Right cardiac atrium (tissue), 5 donors: ENCODE measurements around the gene MAPK13. TPM values are rescaled to one million over a fixed set of nuclear protein-coding genes. Genes with fewer than 3 reads are reported as not detected.

Source experiments
- ATAC-seq, 2 donors: fragments of 200-7000 bp; cut with Tn5 transposase; one replicate each; pipeline versions ENCODE4 v1.8.0 to v1.9.1; 2020; ENCODE audit warnings: moderate library complexity in 2 of 2, mild to moderate bottlenecking in 1 of 2
- DNase-seq, 3 donors: peaks; one replicate each; pipeline ENCODE4 v3.0.0-alpha.2; 2020
- H3K27ac ChIP-seq: one replicate; pipeline ENCODE4 v1.5.1; 2013; ENCODE audit warnings: mild to moderate bottlenecking, low read length, control low read depth, moderate library complexity
- H3K27me3 ChIP-seq: one replicate; pipeline ENCODE4 v1.6.1; 2013; ENCODE audit not compliant: control insufficient read depth, insufficient read depth
- H3K4me1 ChIP-seq: one replicate; pipeline ENCODE4 v1.6.1; 2013; ENCODE audit warnings: low read length; ENCODE audit not compliant: control insufficient read depth, insufficient read depth
- H3K4me3 ChIP-seq: one replicate; pipeline ENCODE4 v1.5.1; 2013; ENCODE audit warnings: low read length, control low read depth
- H3K9me3 ChIP-seq: one replicate; pipeline ENCODE4 v1.6.1; 2013; ENCODE audit warnings: low read length; ENCODE audit not compliant: control insufficient read depth
- WGBS: extraction: QIAGEN DNeasy Blood & Tissue Kit; methylation state at CpG from one replicate; pipeline ENCODE4 v1.1.7; 2013; 5-methylcytosine and 5-hydroxymethylcytosine counted together
- intact Hi-C, 4 donors: fragments of 100-400 bp; cut with DNase I; formaldehyde crosslinking; loops; one replicate each; pipeline versions ENCODE4 v1.11.0 to v1.14.0; 2022 to 2023
- polyA plus RNA-seq: library from polyadenylated mRNA; stranded (reverse); fragments of 200-250 nt; gene quantifications from one replicate; pipeline ENCODE4 v1.2.3, GENCODE V29; 2013
- total RNA-seq, 4 donors: library from RNA; stranded (reverse); fragmentation: NEBNext Ultra II Directional; extraction: Animal tissue kit (Norgen Biotek cat#: 25700); gene quantifications; one replicate each; pipeline ENCODE4 v1.2.1, GENCODE V29; 2021
- donor health status: healthy with polysubstance abuse.
- donor health status: DM: no; HTN: yes; CAD: no.
- donor health status: DM: no; HTN: no; CAD: no.
- donor health status: DM: no; HTN: yes; CAD: no; lungs with severe emphysema.
- donor health status: DM: yes; HTN: yes; CAD: no.

MAPK13 gene
- total and polyA plus RNA-seq, 5 donors = 1.4 to 4.0 (median 2.1) TPM

GRCh38 chr6:36098920-36099647 is 31.2 kb upstream of the MAPK13 start:
- H3K27me3 ChIP-seq = no peaks in the 10 kb centered on the region
- H3K9me3 ChIP-seq = no peaks in the 10 kb centered on the region
- 35% methylated on average over 5 of the region's 5 CpGs for WGBS
- H3K4me3 ChIP-seq = no peak overlapping the region
- H3K4me1 ChIP-seq = no peaks in the 10 kb centered on the region
- peak; percentile 62 for ATAC-seq
- intact Hi-C loops = no loop called here
- no peak overlapping the region for H3K27ac ChIP-seq
- peak in 1 of 3 donors; percentile 57 for DNase-seq

- Histone ChIP-seq H3K27me3 (no peaks in the 10 kb centered on the region), H3K4me3 (no peak overlapping the region), H3K4me1 (no peaks in the 10 kb centered on the region), H3K9me3 (no peaks in the 10 kb centered on the region), H3K27ac (no peak overlapping the region)
- ATAC-seq (peak in 1 of 2 donors; percentile 17), DNase-seq (no peak)
- intact Hi-C loops = no loop called here
- WGBS = 27% methylated on average over 6 of the region's 6 CpGs
Observed at GRCh38 chr6:36099869-36100483, 30.3 kb upstream of the MAPK13 start.

GRCh38 chr6:36101691-36102090 is 28.6 kb upstream of the MAPK13 start:
- WGBS = 98% methylated on average over 3 of the region's 3 CpGs
- no peak overlapping the region for H3K27ac ChIP-seq
- DNase-seq (no peak), ATAC-seq (no peak)
- no peaks in the 10 kb centered on the region for H3K27me3 ChIP-seq
- intact Hi-C loops = no loop called here
- H3K9me3 ChIP-seq = no peaks in the 10 kb centered on the region
- no peak overlapping the region for H3K4me3 ChIP-seq
- H3K4me1 ChIP-seq = no peaks in the 10 kb centered on the region

DNA sequence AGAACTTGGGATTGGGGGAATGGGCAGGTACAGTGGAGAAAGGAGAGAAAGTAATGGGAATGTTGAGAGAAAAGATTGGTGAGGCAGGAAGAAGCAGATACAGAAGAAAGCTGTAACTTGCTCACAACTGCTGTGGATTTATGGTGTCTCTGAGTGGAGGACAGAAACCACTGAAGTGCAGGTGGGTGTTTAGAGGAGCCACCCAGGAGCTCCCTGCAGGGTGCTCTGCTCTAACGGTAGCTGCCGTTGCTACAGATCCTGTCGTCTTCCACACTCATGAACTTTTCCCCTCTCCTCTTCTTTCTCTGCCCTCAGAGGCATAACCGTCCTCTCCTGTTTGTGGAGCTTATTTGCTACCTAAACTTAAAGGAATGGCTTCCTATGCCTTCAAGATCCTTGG is 27.5 kb upstream of the MAPK13 start:
- 68% methylated on average over 4 of the region's 4 CpGs for WGBS
- Histone ChIP-seq H3K27ac (no peak overlapping the region), H3K4me3 (no peak overlapping the region), H3K4me1 (no peaks in the 10 kb centered on the region), H3K27me3 (no peaks in the 10 kb centered on the region), H3K9me3 (no peaks in the 10 kb centered on the region)
- ATAC-seq (no peak), DNase-seq (no peak)
- intact Hi-C loops = no loop called here

DNA sequence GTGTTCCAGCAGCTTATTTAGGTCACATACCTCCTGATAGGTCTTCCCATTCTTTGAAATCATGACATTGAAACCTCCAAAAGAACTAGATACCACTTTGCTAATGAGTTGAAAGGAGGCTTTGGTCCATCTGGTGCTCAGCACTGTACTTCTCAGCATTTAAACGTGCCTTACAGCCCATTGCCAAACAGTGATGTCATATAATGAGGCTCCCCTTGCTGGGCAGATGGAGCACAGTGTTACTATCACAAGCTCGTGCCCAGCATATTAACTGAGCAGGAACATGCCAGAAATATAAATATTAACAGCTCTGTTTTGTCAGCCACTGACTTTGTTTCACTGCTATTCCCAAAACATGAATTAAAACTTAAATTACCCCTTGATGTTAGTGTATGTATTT is 25.5 kb upstream of the MAPK13 start:
- WGBS = 24% methylated on average over 2 of the region's 2 CpGs
- Histone ChIP-seq H3K4me1 (no peaks in the 10 kb centered on the region), H3K4me3 (no peak overlapping the region), H3K27me3 (no peaks in the 10 kb centered on the region), H3K27ac (no peak overlapping the region), H3K9me3 (no peaks in the 10 kb centered on the region)
- ATAC-seq = peak; percentile 55 to 61
- no peak for DNase-seq
- intact Hi-C loops = no loop called here

DNA sequence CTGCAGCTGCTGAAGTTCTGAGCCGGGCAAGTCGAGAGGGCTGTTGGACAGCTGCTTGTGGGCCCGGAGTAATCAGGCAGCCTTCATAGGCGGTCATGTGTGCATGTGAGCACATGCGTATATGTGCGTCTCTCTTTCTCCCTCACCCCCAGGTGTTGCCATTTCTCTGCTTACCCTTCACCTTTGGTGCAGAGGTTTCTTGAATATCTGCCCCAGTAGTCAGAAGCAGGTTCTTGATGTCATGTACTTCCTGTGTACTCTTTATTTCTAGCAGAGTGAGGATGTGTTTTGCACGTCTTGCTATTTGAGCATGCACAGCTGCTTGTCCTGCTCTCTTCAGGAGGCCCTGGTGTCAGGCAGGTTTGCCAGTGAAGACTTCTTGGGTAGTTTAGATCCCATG is 21.2 kb upstream of the MAPK13 start:
- H3K27me3 ChIP-seq = no peaks in the 10 kb centered on the region
- no peak overlapping the region for H3K4me3 ChIP-seq
- no peak overlapping the region for H3K27ac ChIP-seq
- intact Hi-C loops = no loop called here
- WGBS = 79% methylated on average over 7 of the region's 7 CpGs
- no peak for ATAC-seq
- H3K4me1 ChIP-seq = no peaks in the 10 kb centered on the region
- no peak for DNase-seq
- H3K9me3 ChIP-seq = no peaks in the 10 kb centered on the region

GRCh38 chr6:36110050-36110449 is 20.3 kb upstream of the MAPK13 start:
- no peak for DNase-seq
- Histone ChIP-seq H3K4me1 (peaks cover 2% of the 10 kb centered on the region), H3K4me3 (no peak overlapping the region), H3K27ac (no peak overlapping the region), H3K27me3 (no peaks in the 10 kb centered on the region), H3K9me3 (no peaks in the 10 kb centered on the region)
- 73% methylated on average over 3 of the region's 3 CpGs for WGBS
- ATAC-seq = peak in 1 of 2 donors; percentile 49
- intact Hi-C loops = no loop called here

DNA sequence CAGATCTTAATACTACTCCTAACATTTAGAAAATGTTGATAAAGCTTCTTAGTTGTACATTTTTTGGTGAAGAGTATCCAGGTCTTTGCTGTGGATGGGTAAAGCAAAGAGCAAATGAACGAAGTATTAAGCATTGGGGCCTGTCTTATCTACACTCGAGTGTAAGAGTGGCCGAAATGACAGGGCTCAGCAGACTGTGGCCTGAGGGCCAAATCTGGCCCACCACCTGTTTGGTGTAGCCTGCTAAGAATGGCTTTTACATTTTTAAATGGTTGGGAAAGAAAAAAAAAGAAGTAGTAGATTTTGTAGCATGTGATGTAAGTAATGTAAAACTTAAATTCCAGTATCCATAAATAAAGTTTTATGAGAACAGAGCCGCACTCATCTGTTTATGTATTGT is 19.4 kb upstream of the MAPK13 start:
- H3K27ac ChIP-seq = no peak overlapping the region
- WGBS = 85% methylated on average over 4 of the region's 4 CpGs
- no peak overlapping the region for H3K4me3 ChIP-seq
- no peak for DNase-seq
- intact Hi-C loops = no loop called here
- ATAC-seq = no peak
- peaks cover 2% of the 10 kb centered on the region for H3K4me1 ChIP-seq
- H3K27me3 ChIP-seq = no peaks in the 10 kb centered on the region
- H3K9me3 ChIP-seq = no peaks in the 10 kb centered on the region

DNA sequence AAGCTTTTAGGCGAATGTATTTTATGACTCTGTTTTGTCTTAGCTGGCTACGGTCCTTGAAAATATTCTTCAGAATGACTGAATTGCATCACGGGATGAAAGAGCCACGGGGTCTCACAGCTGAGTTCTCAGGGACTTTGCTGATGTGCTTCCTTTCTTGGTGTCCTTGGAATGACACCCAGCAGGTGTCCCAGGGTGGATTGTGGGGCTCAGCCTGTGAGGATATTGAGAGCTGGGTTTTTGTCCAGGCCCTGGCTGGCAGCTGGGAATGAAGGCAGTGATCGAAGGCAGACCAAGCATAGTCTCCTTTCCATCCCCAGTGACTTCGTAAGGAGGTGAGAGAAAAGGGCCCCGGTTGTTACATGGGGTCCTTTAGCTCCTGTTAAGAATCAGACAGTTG is 18.8 kb upstream of the MAPK13 start:
- Histone ChIP-seq H3K4me3 (no peak overlapping the region), H3K9me3 (no peaks in the 10 kb centered on the region), H3K27me3 (no peaks in the 10 kb centered on the region), H3K27ac (no peak overlapping the region), H3K4me1 (peaks cover 2% of the 10 kb centered on the region)
- DNase-seq (no peak), ATAC-seq (no peak)
- intact Hi-C loops = no loop called here
- WGBS = 97% methylated on average over 7 of the region's 7 CpGs

DNA sequence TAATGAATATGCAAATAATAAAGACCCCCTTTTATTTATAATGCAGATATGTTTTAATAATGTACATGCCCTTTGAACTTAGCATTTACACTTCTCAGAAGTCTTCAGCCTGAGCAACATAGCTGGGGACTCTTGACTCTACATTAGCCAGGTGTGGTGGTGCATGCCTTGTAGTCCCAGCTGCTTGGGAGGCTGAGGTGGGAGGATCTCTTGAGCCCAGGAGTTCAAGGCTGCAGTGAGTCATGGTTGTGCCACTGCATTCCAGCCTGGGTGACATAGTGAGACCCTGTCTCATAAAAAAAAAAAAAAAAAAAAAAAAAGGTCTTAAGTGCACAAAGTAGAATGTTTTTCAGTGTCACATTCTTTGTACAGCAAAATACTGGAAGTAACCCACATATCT is 17.3 kb upstream of the MAPK13 start:
- intact Hi-C loops = no loop called here
- Histone ChIP-seq H3K4me1 (peaks cover 4% of the 10 kb centered on the region), H3K9me3 (no peaks in the 10 kb centered on the region), H3K27me3 (no peaks in the 10 kb centered on the region), H3K27ac (no peak overlapping the region), H3K4me3 (no peak overlapping the region)
- DNase-seq = no peak
- no peak for ATAC-seq

DNA sequence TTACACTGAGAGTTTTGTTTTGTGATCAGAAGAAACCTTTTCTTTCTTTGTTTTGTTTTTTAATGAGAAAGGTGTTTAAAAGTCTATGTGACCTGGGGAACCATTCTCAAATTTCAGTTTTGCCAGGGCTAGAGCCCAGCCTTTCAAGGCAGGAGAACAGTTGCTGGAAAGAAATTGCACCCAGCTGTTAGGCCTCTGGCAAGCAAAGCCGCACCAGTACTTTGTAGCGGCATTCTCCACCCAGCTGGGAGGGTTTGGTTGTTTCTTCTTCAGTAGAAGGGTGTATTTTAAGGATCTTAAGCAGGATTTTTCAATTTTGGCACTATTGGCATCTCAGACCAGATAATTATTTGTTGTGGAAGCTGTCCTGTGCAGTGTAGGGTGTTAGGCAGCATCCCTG is 16.6 kb upstream of the MAPK13 start:
- WGBS = 67% methylated on average over 2 of the region's 2 CpGs
- no peak for ATAC-seq

More for the DNA sequence above, 16.6 kb upstream of the MAPK13 start:
- Histone ChIP-seq H3K27me3 (no peaks in the 10 kb centered on the region), H3K9me3 (no peaks in the 10 kb centered on the region), H3K4me1 (peaks cover 8% of the 10 kb centered on the region), H3K4me3 (no peak overlapping the region), H3K27ac (no peak overlapping the region)
- intact Hi-C loops = no loop called here
- no peak for DNase-seq
